Uterus (tissue), 4 donors: ENCODE measurements around the gene EIF2A. TPM values are rescaled to one million over a fixed set of nuclear protein-coding genes. Genes with fewer than 3 reads are reported as not detected.

Experiments used
- DNase-seq, 2 donors: peaks; one replicate each; pipeline ENCODE4 v3.0.0-alpha.2; 2019 to 2020
- H3K27ac ChIP-seq, 2 donors: fragments of 200-600 bp; sonication (generic); 1 replicate in 1 of 2; 2 replicates in 1 of 2; pipeline ENCODE4 v1.5.1; 2016 to 2018
- H3K27me3 ChIP-seq, 2 donors: fragments of 200-600 bp; sonication (generic); one replicate each; pipeline ENCODE4 v1.5.1; 2018 to 2019; ENCODE audit warnings: control low read depth in 1 of 2
- H3K36me3 ChIP-seq, 2 donors: fragments of 200-600 bp; sonication (generic); one replicate each; pipeline ENCODE4 v1.5.1; 2019; ENCODE audit warnings: control low read depth in 1 of 2
- H3K4me1 ChIP-seq, 2 donors: fragments of 200-600 bp; sonication (generic); one replicate each; pipeline ENCODE4 v1.5.1; 2018 to 2019; ENCODE audit warnings: control low read depth in 1 of 2
- H3K4me3 ChIP-seq, 2 donors: fragments of 200-600 bp; sonication (generic); 1 replicate in 1 of 2; 2 replicates in 1 of 2; pipeline ENCODE4 v1.5.1; 2018 to 2019; ENCODE audit warnings: mild to moderate bottlenecking in 1 of 2
- H3K9me3 ChIP-seq, 2 donors: fragments of 200-600 bp; sonication (generic); one replicate each; pipeline ENCODE4 v1.5.1; 2019; ENCODE audit warnings: control low read depth in 1 of 2
- POLR2A ChIP-seq, 2 donors: fragments of 450-650 bp; IDR thresholded peaks; one replicate each; pipeline ENCODE4 v1.6.1; 2016; ENCODE audit warnings: antibody characterized with exemption in 2 of 2, mild to moderate bottlenecking in 1 of 2, moderate library complexity in 1 of 2
- intact Hi-C: fragments of 100-400 bp; cut with DNase I; formaldehyde crosslinking; loops from one replicate; pipeline ENCODE4 v1.15.1; 2023; ENCODE audit warnings: low total_unique reads
- total RNA-seq, 4 donors: library from RNA; depleted of rRNA in 3 of 4; stranded (reverse); fragments of >200 nt in 3 of 4; gene quantifications; one replicate each; pipeline versions ENCODE4 v1.1.0 to v1.2.4, GENCODE V29; 2014 to 2023
- TF ChIP-seq, protein P1 (sequence below), 4 experiments: fragments of 200-600 bp in 2 of 4; fragments of 450-650 bp in 2 of 4; sonication (generic) in 2 of 4; IDR thresholded peaks; one replicate each; pipeline ENCODE4 v1.5.1; 2016 to 2019; ENCODE audit warnings: antibody characterized with exemption in 4 of 4, mild to moderate bottlenecking in 2 of 4, moderate library complexity in 1 of 4
- donor health status: DM: yes; HTN: yes; CAD: no.

EIF2A gene
- total RNA-seq, 4 donors from 2014 or later, result 112 to 266 (median 187) TPM

DNA sequence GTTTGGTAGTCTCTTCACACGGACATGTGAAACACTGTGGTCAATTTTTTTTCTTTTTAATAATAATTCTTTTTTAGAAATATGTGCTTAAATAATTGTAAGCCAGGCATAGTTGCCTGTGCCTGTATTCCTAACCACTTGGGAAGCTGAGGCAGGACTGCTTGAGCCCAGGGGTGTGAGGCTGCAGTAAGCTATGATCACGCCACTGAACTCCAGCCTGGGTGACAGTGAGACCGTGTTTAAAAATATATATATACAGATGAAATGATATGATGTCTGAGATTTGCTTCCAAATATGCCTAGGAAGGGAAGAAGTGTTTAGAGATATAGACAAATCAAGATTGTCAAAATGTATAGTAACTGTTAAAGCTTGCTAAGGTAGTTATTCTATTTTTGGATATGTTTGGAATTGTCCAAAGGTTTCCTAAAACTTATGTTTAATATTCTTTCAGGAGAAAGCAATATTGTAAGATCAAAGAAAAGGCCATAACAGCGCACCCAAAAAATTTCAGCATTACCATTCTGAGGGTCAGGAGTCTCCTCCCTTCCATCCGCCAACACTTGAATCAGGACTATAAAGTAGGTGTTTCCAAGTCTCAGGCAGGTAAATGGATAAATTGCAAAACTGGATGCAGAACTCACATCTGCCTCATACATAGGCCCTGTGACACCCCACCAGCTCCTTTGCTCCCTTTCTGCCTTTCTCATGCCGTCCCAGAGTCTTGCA, 56.0 kb downstream of the EIF2A start:
- no peaks in the 10 kb centered on the region for H3K27me3 ChIP-seq
- H3K9me3 ChIP-seq, result no peaks in the 10 kb centered on the region
- intact Hi-C loops, result loop anchor here (5.0 kb wide), 1 partner anchor 100 kb away; the partner anchor contains the start of gene ERICH6
- no peaks in the 10 kb centered on the region for H3K36me3 ChIP-seq
- H3K4me3 ChIP-seq, result peak overlapping the region; percentile 62 to 72
- peak overlapping the region; percentile 93 to 95 for H3K27ac ChIP-seq
- no peaks in the 10 kb centered on the region for H3K4me1 ChIP-seq
- TF ChIP-seq POLR2A (IDR thresholded peaks at IDR 0.05), result no peak
- TF ChIP-seq, protein P1, sequence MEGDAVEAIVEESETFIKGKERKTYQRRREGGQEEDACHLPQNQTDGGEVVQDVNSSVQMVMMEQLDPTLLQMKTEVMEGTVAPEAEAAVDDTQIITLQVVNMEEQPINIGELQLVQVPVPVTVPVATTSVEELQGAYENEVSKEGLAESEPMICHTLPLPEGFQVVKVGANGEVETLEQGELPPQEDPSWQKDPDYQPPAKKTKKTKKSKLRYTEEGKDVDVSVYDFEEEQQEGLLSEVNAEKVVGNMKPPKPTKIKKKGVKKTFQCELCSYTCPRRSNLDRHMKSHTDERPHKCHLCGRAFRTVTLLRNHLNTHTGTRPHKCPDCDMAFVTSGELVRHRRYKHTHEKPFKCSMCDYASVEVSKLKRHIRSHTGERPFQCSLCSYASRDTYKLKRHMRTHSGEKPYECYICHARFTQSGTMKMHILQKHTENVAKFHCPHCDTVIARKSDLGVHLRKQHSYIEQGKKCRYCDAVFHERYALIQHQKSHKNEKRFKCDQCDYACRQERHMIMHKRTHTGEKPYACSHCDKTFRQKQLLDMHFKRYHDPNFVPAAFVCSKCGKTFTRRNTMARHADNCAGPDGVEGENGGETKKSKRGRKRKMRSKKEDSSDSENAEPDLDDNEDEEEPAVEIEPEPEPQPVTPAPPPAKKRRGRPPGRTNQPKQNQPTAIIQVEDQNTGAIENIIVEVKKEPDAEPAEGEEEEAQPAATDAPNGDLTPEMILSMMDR (IDR thresholded peaks at IDR 0.05), result no peak
- DNase-seq, result no peak

DNA sequence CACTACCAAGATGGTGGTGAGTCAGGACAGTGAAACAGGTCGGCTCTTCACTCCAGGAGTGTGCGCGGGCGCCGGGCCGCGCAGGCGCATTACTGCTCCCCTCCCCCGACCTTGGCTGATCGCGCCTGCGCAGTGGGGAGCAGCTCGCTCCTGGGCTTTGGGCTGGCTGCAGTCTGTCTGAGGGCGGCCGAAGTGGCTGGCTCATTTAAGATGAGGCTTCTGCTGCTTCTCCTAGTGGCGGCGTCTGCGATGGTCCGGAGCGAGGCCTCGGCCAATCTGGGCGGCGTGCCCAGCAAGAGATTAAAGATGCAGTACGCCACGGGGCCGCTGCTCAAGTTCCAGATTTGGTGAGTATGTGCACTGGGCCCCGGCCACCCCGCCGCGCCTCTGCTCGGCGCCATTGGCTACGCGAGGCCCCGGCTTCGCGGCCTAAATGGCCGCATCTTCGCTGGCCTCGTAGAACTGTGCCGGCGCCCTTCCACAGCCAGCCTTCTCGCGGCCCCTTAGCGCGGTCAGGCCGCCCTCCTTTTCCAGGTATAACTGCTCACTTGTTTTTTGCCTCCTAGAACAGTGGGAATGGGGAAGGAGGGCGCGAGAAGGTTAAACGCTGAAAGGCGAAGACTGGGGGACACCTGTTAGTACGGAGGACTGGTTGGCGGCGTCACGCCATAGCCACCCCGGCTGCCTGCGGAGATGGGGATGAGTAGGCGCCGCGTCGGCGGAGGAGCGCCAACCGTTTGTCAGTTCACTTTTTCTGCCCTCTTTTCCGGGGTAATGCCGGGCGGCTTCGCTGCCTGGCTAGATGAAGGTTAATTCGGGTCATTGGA, 56.8 kb downstream of the EIF2A start, which contains the start of gene SELENOT:
TSS of gene SELENOT (plus strand) at position 169 of the 827 bp plus-strand sequence. CDS start at position 211, 42 bp downstream.
- H3K4me1 ChIP-seq, result no peaks in the 10 kb centered on the region
- DNase-seq, result peak; percentile 95 to 96
- intact Hi-C loops, result loop anchor here (5.0 kb wide), 1 partner anchor 99 kb away; the partner anchor contains the start of gene ERICH6

DNA sequence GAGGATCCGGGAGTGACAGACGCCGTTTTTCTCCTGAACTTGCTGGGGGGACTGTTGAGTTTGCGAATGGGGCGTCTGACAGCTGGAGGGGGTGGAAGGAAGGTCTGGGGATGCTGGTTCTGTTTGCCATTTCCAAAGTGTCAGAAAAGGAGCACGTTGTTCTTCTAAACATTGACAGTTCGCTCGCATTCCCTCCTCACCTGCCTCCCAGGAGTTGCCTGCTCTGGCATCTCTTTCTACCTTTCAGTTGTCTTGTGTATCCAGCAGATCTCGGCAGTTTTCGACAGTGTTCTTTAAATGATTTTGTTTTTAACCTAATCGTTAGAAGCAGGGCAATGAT, 57.4 kb downstream of the EIF2A start:
- TF ChIP-seq, protein P1 (IDR thresholded peaks at IDR 0.05), result no peak
- TF ChIP-seq POLR2A (IDR thresholded peaks at IDR 0.05), result no peak
- H3K4me1 ChIP-seq, result no peaks in the 10 kb centered on the region
- H3K27ac ChIP-seq, result peak overlapping the region; percentile 93 to 95
- H3K27me3 ChIP-seq, result no peaks in the 10 kb centered on the region
- intact Hi-C loops, result loop anchor here (5.0 kb wide), 1 partner anchor 98 kb away; the partner anchor contains the start of gene ERICH6
- H3K36me3 ChIP-seq, result no peaks in the 10 kb centered on the region
- DNase-seq, result no peak
- H3K9me3 ChIP-seq, result no peaks in the 10 kb centered on the region
- peak overlapping the region; percentile 62 to 72 for H3K4me3 ChIP-seq

More for the DNA sequence above, 56.8 kb downstream of the EIF2A start, which contains the start of gene SELENOT:
- no peaks in the 10 kb centered on the region for H3K36me3 ChIP-seq
- H3K4me3 ChIP-seq, result peak within 1 kb of the TSS; percentile 62 to 72
- no peaks in the 10 kb centered on the region for H3K27me3 ChIP-seq
- peak; percentile 87 to 95 for TF ChIP-seq POLR2A (IDR thresholded peaks at IDR 0.05)
- TF ChIP-seq, protein P1 (IDR thresholded peaks at IDR 0.05), result peak in 3 of 4 experiments; percentile 29 to 50 (median 43)
- H3K9me3 ChIP-seq, result no peaks in the 10 kb centered on the region
- peak within 1 kb of the TSS; percentile 93 to 95 for H3K27ac ChIP-seq

DNA sequence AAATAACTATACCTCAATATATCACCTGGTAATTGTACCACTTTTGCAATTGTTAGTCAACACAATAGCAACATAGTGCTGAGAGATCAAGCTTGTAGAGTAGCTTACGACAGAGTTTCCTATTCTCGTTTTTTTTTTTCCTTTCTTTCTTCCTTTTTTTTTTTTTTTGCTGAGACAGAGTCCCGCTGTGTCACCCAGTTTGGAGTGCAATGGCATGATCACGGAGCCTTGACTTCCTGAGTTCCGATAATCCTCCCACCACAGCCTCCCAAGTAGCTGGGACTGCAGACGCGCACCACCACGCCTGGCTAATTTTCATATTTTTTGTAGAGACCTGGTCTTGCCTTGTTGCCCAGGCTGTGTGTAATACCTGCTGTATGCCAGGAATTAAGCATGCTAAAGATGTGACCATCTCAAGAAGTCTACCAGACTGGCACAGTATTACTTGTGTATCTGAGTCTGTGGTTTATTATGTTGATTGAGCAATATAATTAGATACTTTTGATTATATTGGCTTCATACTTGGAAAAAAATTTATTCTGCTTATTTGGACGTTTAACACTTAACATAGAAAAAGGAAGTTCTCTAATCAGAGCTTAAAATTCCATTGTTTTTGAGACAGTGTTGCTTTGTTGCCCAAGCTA, 59.5 kb downstream of the EIF2A start:
- intact Hi-C loops, result no loop called here
- no peak for DNase-seq
- Histone ChIP-seq H3K36me3 (no peaks in the 10 kb centered on the region), H3K4me1 (no peaks in the 10 kb centered on the region), H3K27me3 (no peaks in the 10 kb centered on the region), H3K4me3 (no peak overlapping the region), H3K27ac (no peak overlapping the region), H3K9me3 (no peaks in the 10 kb centered on the region)
- TF ChIP-seq, protein P1 (IDR thresholded peaks at IDR 0.05), result no peak
- TF ChIP-seq POLR2A (IDR thresholded peaks at IDR 0.05), result no peak
